NCI-H524 treated with DMSO at 0.1 percent for 48 hours (cell line): ENCODE data around the gene PLEKHD1.
A peak's percentile ranks its signal among the peaks of the same experiment; 100 is the strongest.

Experiments used
- DNase-seq: peaks from one replicate; lab custom pipeline; 2025; lab: John Stamatoyannopoulos, UW

Gene PLEKHD1

GRCh38 chr14:69518289-69519101 is 34.0 kb downstream of the PLEKHD1 start:
- DNase-seq, result peak; percentile 71

DNA sequence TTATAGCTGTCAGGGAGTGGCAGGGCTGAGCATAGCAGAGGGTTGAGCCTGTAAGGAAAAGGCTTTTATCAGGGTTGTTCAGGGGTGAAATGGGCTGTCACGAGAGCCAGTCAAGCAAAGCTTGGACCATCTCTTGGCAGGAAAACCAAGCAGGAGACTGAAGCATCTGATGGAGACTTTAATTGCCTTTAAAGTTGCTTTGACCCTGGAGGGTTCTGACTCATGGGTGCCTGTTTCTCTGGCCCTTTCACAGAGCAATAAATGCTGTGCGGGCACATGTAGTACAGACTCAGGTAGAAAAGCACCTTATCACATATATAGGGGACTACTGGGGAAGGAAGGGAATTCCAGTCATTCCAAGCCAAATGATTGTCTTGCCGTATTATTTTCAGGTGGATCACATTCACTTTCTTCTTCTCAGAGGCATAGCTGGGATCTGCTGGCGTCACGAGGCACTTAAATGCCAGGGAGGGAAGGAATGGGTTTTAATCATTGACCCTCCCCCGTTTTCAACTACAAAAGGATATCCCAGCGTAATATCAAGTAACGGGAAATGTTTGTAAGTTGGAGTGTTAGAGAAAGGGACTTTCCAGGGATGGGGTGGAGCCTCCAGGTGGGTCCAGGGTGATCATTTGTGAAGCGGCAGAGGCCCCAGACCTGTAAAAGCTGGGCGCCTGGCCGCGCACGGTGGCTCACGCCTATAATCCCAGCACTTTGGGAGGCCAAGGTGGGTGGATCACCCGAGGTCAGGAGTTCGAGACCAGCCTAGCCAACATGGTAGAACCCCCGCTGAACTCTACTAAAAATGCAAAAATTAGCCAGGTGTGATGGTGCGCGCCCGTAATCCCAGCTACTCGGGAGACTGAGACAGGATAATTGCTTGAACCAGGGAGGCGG is 34.9 kb downstream of the PLEKHD1 start:
- DNase-seq, result no peak

DNA sequence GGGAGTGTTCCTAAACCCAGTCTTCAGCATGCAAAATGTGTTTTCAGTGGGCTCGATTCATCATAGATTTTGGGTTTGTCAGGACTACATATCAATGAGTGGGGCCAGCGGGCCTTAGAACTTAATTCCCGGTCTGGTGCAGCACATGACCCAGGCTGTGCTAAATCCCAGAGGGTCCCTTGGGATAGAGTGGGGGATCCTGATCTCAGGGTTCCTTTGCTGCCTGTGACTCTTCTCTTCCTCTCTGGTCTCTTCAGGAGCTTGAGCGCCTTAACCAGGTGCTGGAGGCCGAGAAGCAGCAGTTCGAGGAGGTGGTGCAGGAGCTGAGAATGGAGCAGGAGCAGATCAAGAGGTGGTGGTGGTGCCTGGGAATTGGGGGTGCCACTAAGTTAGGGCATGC is 37.5 kb downstream of the PLEKHD1 start:
- no peak for DNase-seq

GRCh38 chr14:69525896-69526295 is 41.4 kb downstream of the PLEKHD1 start:
- DNase-seq, result no peak

- no peak for DNase-seq
These were observed 43.1 kb downstream of the PLEKHD1 start for GRCh38 chr14:69527635-69528034.

GRCh38 chr14:69528143-69528542 is 43.6 kb downstream of the PLEKHD1 start:
- DNase-seq, result no peak

DNA sequence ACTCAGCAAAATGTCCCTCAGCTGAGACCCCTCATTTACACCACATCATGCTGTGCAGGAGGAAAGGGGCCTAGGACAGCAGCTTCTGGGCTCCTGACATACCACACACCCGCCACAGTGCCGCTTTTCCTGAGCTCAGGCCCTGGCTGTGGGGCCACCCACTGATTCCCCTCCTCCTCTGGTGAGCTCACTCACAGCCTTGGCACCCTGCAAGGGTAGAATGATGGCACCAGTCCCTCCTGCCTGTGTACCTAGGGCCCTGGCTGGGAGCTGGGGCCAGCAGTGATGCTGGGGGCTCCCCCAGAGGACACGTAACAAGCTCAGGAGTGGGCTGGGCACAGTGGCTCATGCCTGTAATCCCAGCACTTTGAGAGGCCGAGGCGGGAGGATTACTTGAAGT is 44.4 kb downstream of the PLEKHD1 start:
- no peak for DNase-seq

DNA sequence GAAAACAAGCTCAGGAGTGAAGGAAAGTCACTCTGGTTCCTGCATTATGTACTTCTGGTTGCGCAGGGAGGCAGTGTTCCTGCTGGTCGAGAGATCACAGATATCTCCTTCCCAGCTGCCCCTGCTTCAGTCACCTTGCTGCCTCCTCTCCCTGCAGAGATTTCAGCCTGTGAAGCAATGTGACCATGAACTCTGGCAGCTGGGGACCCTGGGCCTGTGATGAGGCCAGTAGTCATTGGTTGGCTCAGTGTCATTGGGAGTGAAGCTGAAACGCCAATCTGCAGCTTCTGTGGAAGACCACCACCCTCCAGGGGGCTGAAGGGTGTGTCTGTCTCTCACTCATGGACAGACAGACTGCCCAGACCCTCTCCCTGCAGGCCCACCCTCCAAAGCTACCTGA is 45.0 kb downstream of the PLEKHD1 start:
- no peak for DNase-seq

- DNase-seq, result no peak
These were observed 45.6 kb downstream of the PLEKHD1 start for GRCh38 chr14:69530095-69530494.

- no peak for DNase-seq
These were observed 46.6 kb downstream of the PLEKHD1 start for GRCh38 chr14:69531135-69531534.

- no peak for DNase-seq
These were observed 48.2 kb downstream of the PLEKHD1 start for GRCh38 chr14:69532561-69533340.

GRCh38 chr14:69535230-69535848 is 50.8 kb downstream of the PLEKHD1 start:
- DNase-seq, result peak; percentile 46

DNA sequence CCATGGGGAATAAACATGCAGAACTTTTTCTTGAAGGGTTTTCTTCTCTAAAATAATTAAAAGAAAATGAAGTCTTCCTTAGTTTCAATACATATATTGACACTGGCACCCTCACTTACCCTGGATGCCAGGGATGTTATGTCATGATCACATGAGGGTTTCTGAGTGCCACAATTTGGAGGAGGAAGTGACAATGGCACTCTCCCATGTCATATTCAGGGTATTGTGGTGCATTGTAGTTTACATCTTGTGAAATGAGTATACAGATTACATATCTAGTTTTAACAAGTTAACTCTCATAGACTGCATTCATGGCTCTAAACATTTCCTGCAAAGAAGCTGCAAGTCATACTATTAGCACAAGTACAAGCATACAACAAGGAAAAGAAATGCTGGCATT is 52.4 kb downstream of the PLEKHD1 start:
- DNase-seq, result no peak

DNA sequence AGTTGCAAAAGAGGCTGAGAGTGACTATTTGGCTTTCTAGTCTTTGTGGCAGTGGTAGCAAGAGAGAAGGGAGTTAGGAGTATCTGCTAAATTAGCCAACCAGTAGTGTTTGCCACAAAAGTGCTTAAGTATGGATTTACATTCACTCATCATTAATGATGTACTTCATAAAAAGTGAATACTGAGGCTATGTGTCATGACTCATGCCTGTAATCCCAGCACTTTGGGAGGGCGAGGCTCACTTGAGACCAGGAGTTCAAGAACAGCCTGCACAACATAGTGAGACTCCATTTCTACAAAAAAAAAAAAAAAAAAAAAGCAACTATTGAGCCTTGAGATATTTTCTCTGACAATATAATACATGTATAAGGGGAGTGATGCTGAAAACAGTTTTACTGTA is 53.4 kb downstream of the PLEKHD1 start:
- DNase-seq, result no peak

DNA sequence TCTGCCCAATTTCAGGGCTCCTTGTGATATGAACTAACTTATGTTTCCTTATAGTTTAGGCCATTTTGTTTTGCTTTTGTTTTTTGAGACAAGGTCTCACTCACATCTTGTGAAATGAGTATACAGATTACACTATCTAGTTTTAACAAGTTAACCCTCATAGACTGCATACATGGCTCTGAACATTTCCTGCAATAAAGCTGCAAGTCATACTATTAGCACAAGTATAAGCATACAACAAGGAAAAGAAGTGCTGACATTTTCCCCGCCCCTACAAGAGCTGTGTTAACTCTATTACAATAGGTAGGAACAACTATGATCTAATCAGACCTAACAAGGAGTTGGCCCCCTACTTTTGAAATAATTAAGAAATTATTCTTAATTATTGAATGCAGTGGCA is 54.2 kb downstream of the PLEKHD1 start:
- DNase-seq, result no peak

- DNase-seq, result no peak
These were observed 55.3 kb downstream of the PLEKHD1 start for GRCh38 chr14:69539631-69540410.

DNA sequence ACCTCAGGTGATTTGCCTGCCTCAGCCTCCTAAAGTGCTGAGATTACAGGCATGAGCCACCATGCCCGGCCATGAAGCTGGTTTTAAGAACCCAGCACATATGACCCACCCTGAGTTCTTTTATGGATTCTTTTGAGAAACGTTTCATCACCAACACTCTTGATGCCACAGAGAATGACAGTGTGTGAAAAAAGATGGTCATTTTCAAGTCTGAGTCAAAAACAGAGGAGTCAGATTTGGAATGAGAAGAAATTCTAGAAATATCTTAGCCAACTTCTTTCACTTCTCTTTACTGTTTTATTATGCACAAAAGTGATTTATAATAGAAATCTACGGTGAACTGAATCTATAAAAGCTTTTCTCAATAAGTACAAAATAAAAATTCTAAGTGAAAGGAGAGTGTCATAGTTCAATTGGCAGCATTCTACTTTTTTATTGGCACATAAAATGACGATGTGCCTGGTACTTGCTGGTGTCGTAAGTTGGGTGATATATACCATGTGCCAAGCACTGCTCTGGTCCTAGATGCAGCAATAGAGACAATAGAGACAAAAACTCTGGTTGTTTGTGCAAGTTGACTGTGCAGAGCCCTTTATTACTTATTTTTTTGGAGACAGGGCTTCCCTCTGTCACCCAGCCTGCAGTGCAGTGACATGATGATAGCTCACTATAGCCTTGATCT is 56.3 kb downstream of the PLEKHD1 start:
- DNase-seq, result no peak

DNA sequence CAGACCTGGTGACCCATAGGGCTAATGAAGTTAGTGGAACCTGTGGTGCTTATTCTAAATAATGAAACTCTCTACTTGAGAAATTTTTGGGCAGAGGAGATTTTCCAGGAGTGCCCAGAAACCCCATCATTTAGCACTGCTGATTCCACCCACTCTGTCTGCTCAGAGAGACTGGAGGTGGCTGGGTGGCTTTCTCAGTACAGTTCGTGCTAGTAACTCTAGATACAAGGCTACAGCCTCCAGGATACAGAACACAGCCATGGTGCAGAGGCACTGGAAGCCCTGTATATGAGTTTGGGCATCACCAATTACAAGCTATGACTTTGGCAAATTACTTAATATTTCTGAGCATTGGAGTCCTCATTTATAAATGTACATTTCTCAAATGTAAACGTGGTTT is 57.8 kb downstream of the PLEKHD1 start:
- DNase-seq, result no peak

DNA sequence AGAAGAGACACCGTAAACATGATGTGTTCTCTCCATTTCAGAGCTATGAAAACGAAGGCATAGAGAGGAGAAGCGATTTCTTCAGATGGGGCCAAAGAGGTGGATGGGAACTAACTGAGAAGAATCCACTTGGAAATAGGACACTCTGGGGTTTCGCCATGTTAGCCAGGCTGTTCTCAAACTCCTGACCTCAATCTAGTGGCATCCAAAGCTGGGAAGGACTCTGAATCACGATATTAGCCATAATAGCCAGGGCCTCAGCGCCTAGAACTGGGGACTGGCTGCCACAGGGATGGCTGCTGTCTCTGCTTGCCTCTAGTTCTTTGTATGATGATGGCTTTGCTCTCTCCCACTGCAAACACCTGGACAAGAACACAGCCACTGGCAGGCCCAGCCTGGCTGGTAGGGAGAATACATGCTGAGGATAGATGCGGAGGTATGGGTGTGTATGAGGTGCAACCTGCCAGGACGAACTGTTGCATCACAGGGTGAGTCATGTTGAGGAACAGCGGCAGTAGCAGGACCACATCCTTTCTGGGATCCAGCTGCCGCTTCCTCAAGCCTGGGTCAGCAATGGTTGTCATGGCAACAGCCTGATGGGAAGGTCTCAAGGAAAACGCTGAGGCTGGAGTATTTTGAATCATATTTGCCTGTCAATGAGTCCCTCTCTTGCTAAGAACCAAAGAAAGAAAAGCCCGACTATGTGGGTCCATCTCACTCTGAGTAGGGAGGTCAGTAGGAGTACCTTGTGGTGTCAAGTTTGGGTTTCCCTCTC is 59.0 kb downstream of the PLEKHD1 start:
- peak; percentile 51 for DNase-seq
